Activated CD4-positive, alpha-beta T cell treated with anti-CD3 and anti-CD28 coated beads for 24 hours (primary cell): ENCODE data around the gene NEUROD6.

Source experiments
- DNase-seq, 2 donors: peaks; one replicate each; pipeline ENCODE4 v3.0.0-alpha.2; 2020; ENCODE audit warnings: low read depth in 2 of 2

The NEUROD6 gene

DNA sequence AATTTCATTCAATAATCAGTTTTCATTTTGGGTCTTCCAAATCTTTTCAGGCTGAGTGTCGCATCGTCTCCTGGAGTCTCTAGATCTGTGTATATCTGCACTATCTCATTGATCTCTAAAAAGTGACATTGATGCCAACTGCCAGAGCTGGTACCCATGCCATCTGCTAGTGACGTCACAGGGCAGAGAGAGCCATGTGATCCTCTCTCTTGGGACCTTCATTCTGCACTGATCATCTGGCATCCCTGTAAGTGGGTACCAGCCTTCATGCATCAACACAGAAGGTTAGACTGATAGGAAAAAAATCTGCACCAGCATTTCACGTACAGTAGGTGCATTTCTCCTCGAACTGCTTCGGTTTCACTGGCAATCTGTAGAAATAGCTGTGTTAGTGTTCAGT lies at the start of gene NEUROD6:
TSS of gene NEUROD6 (minus strand) at position 124 of the 400 bp plus-strand sequence. CDS start 1,458 bp downstream, outside the sequence.
- DNase-seq = no peak

DNA sequence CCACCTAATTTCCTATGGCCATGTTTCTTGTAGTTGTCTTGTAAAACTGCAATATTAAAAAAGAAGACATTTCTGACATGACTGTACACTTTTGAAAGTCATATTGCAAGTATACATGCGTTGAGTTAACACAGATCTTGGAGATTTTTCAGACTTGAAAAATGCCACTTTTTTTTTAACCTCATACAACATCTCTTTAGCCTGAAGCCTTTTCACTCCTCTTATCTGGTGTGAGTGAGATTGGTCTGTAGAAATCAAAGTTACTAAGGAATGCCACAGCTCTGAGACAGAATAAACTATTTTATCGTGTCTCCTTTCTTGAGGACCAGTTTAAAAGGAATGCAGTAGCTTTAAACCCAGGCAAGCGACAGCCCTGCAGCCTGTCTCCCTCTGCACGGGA lies 43.9 kb upstream of the NEUROD6 start:
- DNase-seq = no peak

DNA sequence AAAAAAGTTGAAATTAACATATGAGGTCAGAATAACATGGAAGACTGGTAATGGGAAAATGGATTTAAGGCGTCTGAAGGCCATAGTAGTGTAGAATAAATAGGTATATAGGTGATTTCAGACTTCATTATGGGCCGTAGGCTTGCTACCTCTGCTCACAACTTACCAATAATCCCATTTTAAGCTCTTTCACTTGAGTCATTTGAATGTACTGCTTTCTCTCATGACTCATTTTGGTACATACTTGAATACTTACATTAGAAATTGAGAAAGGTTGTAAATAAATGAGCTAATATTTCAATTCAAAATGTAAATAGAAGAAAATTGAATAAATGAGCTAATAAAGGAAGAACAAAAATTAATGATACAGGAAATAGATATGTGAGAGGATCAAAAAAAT lies 42.2 kb upstream of the NEUROD6 start:
- DNase-seq = no peak

DNA sequence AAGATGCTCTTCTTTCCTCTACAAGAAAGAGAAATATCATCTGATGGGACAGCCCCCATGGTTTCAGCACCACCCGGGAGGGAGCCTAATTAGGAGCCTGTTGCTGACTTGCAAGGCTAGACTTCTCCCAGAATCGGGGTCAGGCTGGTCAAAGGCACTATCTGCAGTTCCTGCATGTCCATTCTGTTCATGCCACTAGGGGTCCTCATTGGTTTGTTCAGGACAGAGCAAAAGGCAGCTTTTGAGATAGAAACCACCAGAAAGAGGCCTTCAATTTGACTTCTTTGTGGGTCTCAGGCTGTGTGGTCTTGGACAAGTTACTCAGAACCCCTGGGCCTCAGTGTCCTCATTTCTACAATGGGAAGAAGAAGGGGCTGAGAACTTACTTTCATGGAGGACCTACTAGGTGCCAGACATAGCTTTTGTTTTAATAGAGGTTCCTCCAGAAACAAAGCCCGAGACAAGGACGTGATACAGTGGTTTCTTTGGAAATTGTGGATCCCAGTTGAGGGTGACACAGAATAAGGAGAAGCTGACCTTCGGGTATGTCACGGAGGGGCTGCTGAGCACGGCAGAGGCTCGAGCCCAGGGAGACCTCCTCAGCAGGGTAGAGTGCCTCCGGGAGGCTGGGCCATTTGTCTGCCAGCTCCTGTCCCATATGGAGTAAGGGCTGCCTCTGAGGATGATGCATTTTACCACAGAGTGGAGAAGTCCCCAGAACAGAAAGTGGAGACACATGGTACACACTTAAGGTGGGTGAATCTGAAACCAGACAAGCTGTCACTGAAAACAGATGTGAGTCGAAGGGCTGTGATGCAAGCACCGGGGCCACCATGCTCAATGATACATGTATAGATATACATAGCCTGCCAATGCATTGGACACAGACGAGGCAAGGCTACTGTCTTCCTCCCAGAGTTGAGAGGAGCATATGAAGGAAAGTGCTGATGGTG lies 33.1 kb upstream of the NEUROD6 start:
- DNase-seq = no peak

DNA sequence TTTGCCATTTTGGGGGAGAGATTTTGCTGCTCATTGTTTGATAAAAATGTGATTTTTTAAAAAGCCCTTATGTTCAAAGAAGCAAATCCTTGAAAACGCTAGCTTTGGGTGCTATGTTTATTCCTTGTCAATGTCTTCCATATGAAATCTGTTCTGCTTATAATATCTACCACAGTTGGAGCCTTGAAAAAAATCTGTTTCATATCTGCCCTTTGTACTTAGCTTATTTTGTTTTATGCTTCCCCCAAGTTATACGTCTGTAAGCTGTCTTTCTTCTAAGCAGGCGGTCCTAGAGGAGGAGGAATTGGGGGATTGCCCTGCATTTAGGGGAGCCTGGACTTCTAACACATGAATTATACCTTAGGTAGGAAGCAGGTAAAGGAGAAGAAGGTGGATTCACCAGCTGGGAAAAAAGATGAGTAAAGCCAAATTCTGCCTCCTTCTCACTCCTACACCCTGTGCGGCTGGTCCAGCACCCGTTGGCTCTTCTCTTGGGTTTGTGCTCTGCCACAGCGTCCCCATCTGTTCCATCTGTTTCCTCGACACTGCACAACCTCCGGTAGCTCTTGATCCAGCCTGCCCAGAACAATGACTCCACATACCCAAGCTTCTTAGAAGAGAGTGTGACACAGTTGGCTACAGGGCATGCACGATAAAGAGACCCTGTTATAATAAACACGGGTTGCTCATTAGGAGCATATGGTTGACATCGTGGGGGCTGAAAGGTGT lies 31.9 kb upstream of the NEUROD6 start:
- no peak for DNase-seq

GRCh38 chr7:31371621-31372020 lies 31.1 kb upstream of the NEUROD6 start:
- no peak for DNase-seq

- no peak for DNase-seq
Observed at GRCh38 chr7:31370609-31371008, 30.1 kb upstream of the NEUROD6 start.

GRCh38 chr7:31368620-31369019 lies 28.1 kb upstream of the NEUROD6 start:
- no peak for DNase-seq

GRCh38 chr7:31363496-31363895 lies 23.0 kb upstream of the NEUROD6 start:
- DNase-seq = no peak

DNA sequence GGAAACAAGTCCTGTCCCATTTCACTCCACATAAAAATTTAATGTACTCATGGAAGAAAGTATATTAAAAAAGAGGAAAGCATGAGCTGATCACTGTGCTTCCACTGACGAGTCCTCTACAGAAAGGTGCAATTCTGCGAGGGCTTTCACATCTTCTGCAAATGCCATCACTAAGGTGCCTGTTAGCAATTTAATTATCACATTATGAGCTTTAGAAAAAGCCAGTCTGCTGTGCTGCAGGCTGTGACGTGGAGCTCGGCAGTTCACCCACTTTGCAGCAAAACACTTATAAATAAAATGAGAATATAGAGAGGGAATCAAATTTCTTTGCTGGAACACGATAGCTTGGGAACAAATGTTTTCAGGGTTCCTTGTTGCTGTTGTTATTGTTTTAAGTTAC lies 22.5 kb upstream of the NEUROD6 start:
- DNase-seq = no peak

DNA sequence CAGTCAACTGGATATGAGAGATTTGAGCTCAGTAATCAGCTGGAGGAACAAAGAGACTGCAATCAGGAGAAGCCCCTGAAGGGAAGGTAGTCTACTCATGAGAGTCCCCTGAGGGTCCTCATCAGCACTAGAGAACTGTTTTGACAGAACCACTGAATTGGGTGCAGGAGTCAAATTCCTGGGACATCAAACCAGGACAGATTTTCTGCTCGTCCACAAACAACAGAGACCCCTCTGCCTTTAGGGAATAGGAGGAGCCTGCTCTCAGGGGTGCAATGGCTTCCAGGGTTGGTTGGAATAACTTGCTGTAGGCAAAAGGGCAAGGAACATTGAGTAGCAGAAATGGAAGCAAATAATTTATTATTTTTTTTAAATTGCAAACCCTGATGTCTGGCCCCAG lies 21.9 kb upstream of the NEUROD6 start:
- no peak for DNase-seq

DNA sequence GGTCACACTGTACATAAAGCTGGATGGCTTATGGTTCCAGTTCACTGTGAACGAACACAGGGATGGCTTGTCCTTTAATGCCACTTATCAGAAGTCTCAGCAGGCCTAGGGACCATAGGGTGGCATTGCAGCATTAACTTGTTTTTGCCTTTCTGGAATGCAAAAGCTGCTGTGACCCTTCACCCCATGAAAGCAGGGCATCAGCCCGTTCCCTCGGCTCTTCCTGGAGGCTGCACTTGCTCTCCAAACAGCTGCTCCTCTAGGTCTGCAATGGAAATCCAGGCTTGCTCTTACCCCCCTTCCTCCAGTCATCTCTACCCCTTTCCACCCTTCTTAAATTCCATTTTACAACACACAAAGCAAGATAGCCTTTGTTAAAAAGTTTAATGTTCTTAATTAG lies 17.9 kb upstream of the NEUROD6 start:
- no peak for DNase-seq

DNA sequence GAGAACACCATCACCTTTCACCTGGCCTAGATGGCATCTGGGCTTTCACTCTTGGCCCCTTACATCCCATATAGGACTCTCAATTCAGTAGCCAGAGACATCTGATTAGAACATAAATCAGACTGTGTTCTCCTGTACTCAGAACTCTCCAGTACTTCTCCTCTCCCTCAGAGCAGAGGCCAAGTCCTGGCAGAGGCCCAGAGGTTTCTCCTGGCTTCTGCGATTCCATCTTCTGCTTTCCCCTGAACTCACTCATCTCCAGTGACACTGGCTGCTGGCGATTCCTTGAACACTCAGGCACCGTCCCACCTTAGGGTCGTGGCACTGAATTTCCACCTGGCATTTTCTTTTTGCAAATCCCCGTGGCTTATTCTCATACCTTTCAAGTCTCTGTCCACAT lies 4.9 kb upstream of the NEUROD6 start:
- no peak for DNase-seq

DNA sequence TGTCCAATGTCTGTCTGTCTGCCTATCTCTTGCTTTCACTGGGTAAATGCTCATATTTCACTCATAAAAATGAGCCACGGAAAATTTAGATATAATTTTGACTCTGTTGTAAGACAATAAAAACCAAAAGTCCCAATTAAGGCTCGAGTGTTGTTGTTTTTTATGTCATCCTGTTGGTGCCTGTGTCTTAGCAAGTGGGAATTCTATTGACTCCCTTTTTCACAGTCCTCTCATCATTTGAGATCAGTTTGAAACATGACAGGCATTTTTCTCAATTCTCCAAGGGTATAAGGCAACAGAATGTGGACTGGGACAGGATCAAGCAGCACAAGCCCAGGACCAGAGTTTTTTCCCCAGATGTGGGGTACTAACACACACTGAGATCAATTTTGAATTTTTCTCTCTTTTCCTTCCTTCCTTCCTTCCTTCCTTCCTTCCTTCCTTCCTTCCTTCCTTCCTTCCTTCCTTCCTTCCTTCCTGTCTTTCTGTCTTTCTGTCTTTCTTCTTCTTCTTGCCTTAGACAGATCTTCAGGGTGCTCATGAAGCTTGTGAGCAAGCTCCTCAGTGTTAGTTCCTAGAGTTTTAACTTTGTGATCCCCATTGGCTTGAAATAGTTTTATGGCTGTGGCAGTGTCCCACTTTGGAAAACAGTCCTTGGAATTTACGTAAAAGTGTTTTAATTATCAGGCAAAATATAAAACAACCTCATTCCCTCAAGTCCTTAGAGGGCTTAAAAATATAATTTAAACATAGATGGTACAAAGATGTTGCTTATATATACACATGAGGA lies 3.2 kb upstream of the NEUROD6 start:
- DNase-seq = no peak

GRCh38 chr7:31341141-31341540 lies 615 bp upstream of the NEUROD6 start:
- no peak for DNase-seq

GRCh38 chr7:31340051-31340450 lies 475 bp downstream of the NEUROD6 start:
- DNase-seq = no peak

GRCh38 chr7:31338706-31339105 lies 1.8 kb downstream of the NEUROD6 start:
- no peak for DNase-seq

DNA sequence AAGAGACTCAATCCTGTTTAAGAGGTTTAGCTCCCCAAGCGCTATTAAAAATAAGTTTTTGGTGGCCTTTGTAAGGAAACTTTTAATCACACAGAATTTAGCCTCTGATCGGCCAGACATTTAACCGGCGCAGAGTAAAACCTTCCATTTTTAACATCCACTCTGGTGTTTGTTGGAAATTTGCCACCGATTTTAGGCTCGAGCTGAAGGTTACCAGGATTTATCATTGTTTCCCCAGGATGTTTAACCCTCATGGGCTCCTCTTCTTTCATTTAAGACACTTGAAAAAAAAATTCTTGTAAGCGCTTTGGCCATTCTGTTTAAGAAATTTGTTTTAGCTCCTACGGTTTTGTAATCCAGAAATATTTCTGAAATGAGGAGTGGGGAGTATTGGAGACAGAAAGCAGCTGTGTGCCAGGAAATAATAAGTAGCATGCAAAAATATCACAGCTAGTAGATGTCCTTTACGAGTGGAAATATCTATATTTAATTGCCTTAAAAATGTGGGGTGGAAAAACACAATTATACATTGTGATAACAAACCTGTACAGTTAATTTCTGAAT lies 3.4 kb downstream of the NEUROD6 start:
- DNase-seq = no peak

GRCh38 chr7:31336202-31337001 lies 4.1 kb downstream of the NEUROD6 start:
- no peak for DNase-seq

DNA sequence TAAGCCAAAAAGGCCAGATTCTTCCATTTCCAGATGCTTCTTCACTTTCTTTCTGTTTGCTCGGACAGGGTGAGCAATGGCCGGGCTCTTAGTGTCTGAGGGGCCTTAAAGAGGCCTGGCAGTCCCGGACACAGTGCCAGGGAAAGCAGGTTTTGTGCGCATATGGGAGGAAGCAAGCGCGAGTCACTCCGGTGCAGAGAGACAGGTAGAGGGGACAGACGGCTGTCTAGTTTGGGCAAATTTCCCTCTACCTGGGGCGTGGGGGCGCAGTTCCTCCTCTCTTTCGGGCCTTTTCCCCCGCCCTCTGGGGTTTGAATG lies 4.7 kb downstream of the NEUROD6 start:
- DNase-seq = no peak

- DNase-seq = no peak
Observed at GRCh38 chr7:31335161-31335856, 5.2 kb downstream of the NEUROD6 start.
